ENCODE measurements around the gene LDHAL6B.

The LDHAL6B gene

DNA sequence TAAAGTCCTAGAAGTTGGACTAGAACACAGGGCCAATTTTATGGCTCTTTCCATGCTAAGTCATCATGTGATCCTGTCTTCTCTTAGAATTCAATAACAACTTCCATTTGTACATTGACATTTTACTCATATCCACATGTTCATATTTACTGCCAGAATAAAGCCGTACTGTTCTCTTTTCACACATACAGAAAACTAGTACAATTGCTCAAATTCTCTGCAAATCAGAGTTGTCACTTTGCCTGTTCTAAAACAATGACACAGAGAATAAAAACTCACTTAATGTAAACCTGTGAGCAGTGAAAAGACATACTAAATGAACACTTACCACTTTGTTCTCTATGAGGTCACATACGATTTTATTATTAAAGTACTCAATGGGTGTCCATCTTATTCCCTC, 3.5 kb downstream of the LDHAL6B start:
- H3K4me3 ChIP-seq (ENCODE audit: low read depth, low read length), result no peak overlapping the region
- in situ Hi-C loops (cut with HindIII; ENCODE audit: low sequenced_read_pairs), result no loop called here
- TF ChIP-seq, protein P1, sequence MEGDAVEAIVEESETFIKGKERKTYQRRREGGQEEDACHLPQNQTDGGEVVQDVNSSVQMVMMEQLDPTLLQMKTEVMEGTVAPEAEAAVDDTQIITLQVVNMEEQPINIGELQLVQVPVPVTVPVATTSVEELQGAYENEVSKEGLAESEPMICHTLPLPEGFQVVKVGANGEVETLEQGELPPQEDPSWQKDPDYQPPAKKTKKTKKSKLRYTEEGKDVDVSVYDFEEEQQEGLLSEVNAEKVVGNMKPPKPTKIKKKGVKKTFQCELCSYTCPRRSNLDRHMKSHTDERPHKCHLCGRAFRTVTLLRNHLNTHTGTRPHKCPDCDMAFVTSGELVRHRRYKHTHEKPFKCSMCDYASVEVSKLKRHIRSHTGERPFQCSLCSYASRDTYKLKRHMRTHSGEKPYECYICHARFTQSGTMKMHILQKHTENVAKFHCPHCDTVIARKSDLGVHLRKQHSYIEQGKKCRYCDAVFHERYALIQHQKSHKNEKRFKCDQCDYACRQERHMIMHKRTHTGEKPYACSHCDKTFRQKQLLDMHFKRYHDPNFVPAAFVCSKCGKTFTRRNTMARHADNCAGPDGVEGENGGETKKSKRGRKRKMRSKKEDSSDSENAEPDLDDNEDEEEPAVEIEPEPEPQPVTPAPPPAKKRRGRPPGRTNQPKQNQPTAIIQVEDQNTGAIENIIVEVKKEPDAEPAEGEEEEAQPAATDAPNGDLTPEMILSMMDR (IDR thresholded peaks at IDR 0.05; ENCODE audit: low read depth, low read length, missing control alignments), result no peak
- no peak for DNase-seq (ENCODE audit: low read depth)

DNA sequence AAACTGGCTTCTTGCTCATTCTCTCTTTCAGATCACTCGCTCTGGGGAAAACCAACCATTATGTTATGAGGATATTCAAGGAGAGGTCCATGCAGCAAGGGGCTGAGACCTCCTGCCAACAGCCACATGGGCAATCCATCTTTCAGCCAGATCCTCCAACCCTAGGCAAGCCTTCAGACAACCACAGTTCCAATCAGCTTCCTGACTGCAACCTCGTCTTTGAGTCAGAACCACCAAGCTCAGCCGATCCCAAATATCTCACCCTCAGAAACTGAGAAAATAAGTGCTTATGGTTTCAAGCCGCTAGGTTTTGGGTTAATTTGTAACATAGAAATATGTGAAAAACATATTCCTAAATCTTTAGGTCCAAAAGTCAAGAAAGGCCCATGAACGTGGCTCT, 10.3 kb downstream of the LDHAL6B start:
- no peak for DNase-seq (ENCODE audit: low read depth)
- TF ChIP-seq, protein P1 (IDR thresholded peaks at IDR 0.05; ENCODE audit: low read depth, low read length, missing control alignments), result no peak
- no peak overlapping the region for H3K4me3 ChIP-seq (ENCODE audit: low read depth, low read length)
- in situ Hi-C loops (cut with HindIII; ENCODE audit: low sequenced_read_pairs), result no loop called here

DNA sequence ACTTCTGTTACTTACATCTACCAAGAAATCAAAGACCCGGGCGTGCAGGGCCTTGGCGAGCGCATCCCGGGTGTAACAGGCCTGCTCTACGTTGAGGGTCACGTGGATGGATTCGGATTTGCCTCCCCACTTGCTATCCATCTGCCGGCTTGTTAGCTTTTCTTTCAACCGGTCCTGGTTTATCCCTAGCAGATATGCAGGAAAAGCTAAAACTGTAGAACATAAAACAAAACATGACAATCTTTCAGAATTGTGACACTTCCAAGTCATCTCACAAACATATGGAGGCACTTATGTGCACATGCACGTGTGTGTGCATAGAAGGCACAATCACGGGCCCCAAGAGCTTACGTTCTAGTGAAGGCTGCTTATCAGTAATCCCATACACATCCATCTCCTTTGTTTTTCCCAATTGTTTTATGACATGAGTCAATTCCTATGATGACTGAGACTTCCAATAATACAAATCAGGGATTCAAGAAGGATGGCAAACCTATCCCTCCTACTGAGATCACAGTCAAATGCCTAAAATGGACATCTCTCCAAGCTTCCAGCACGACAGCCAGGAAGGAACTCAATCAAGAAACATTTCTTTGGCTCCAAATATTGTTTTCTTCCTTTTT, 11.3 kb downstream of the LDHAL6B start:
- H3K4me3 ChIP-seq (ENCODE audit: low read depth, low read length), result no peak overlapping the region
- in situ Hi-C loops (cut with HindIII; ENCODE audit: low sequenced_read_pairs), result no loop called here
- DNase-seq (ENCODE audit: low read depth), result no peak
- TF ChIP-seq, protein P1 (IDR thresholded peaks at IDR 0.05; ENCODE audit: low read depth, low read length, missing control alignments), result no peak

DNA sequence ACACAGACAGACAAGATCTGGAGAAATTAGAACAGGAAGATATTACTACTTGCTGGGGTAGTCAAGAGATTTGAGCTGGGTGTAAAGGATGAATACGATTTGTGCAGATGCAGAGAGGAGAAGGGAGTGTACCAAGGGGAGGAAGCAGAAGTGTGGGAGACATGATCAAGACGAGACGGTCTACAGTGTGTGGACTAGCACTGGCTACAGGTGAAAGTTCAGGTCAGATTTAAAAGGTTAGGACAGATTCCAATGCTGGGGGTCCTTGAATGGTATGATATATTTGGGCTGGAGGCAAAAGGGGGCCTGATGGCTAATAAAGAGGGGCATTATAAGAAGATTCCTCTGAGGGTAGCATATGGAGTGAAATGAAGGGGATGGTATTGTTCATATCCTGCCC, 12.1 kb downstream of the LDHAL6B start:
- no peak overlapping the region for H3K4me3 ChIP-seq (ENCODE audit: low read depth, low read length)
- TF ChIP-seq, protein P1 (IDR thresholded peaks at IDR 0.05; ENCODE audit: low read depth, low read length, missing control alignments), result no peak
- in situ Hi-C loops (cut with HindIII; ENCODE audit: low sequenced_read_pairs), result no loop called here
- no peak for DNase-seq (ENCODE audit: low read depth)

DNA sequence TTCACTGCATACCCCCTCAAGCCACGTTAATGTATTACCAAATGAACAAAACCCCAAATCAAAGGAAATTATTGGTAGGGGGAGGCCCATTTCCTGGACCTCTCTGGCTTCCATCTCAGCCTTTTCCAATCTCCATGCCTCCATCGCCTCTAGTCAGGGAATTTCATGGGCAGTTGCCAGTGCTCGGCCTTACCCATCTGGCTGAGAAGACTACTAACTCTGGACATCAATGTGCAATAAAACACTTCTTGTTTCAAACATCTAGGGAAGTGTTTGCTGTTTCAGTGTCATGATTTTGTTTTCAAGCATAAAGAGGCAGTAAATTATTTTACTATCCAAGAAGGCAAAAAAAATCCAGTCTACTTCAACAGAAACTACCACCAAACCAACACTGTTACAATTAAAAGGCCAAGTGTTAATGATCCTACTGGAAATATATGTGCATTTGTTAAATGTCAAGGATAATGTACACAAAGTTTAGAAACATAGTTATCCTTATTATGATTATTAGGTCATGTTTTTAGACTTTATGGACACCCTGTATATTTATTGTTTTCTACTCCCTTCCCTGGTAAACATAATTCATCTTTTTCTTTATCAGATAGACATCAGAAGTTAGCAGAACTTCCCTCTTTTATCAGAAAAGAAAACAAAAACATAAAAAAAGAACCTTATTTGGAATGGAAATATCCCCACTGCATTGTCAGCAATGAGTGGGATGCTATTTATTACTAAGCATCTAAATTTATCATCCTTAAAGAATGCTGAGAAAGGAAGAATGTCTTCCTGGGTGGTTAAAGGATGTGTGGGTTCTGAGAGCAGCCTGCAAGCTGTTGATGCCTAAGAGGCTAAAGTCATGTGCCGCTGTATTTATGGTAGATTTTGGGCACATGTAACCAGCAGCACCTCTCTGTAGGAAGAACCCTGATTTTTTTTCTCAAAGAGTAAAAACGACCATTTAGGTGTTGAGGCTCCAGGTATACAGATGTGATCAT, 15.2 kb downstream of the LDHAL6B start:
- TF ChIP-seq, protein P1 (IDR thresholded peaks at IDR 0.05; ENCODE audit: low read depth, low read length, missing control alignments), result no peak
- in situ Hi-C loops (cut with HindIII; ENCODE audit: low sequenced_read_pairs), result no loop called here
- H3K4me3 ChIP-seq (ENCODE audit: low read depth, low read length), result no peak overlapping the region
- DNase-seq (ENCODE audit: low read depth), result peak; percentile 42

DNA sequence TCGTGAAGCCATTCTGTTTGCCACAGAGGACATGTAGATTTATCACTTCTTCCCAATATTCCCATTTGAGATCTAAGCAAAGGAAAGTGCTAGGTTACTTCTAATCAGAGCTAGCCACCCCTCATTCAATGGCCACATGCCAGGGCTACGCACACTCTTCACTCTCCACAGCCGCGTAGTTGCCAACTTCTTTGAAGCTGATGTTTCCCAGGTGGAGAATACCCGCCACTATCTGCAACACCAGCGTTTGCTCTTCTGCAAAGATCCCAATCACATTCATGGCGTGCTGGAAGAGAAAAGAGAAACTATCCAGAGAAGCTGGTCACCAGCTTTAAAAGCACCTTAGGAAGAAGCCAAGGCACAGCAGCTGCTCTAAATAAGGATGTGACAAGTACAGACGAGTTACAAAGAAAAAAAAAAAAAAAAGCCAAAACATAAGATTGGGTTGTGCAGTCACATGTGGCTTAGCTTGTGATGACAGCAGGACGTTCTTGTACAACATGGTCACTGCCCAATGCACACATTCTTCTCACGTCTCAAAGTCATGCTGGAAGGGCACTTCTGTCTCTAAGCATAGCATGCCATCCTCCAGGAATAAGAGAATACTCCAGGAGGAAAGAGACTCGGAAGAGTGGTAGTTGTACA, 16.4 kb downstream of the LDHAL6B start:
- H3K4me3 ChIP-seq (ENCODE audit: low read depth, low read length), result no peak overlapping the region
- DNase-seq (ENCODE audit: low read depth), result no peak
- TF ChIP-seq, protein P1 (IDR thresholded peaks at IDR 0.05; ENCODE audit: low read depth, low read length, missing control alignments), result no peak
- in situ Hi-C loops (cut with HindIII; ENCODE audit: low sequenced_read_pairs), result no loop called here
